Astrocyte of the spinal cord (primary cell): ENCODE measurements around the gene CHAD.

Source experiments
- DNase-seq: peaks from one replicate; pipeline ENCODE4 v3.0.0; 2011; ENCODE audit warnings: low read depth, low spot score
- H3K4me3 ChIP-seq: 2 replicates; pipeline ENCODE4 v1.5.1; 2011; ENCODE audit warnings: low read depth, mild to moderate bottlenecking, low read length, moderate library complexity
- in situ Hi-C: cut with HindIII; loops from 2 replicates; pipeline ENCODE4 v1.10.0; 2017; ENCODE audit warnings: low sequenced_read_pairs
- TF ChIP-seq, protein P1 (sequence below): IDR thresholded peaks from 2 replicates; pipeline ENCODE4 v1.5.1; 2012; ENCODE audit warnings: low read depth, mild to moderate bottlenecking, low read length, inconsistent platforms

The CHAD gene

DNA sequence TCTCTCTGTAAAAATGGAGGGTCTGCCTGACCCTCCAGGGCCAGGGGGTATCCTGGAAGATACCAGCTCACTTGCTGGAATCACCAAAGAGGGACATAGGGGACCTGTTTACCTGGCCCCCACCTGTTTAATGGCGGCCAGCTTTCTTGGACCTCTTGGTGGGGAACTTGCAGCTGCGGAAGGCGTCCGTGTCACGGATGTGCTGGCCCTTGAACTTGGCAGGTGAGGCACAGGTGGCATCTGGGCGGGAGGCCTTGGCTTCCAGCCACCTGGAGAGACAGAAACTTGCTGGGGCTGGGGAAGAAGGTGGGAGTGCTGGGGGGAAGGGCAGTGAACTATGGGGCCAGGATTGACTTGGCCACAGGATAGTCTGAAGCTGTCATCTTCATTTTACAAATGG is 3.5 kb downstream of the CHAD start:
- TF ChIP-seq, protein P1, sequence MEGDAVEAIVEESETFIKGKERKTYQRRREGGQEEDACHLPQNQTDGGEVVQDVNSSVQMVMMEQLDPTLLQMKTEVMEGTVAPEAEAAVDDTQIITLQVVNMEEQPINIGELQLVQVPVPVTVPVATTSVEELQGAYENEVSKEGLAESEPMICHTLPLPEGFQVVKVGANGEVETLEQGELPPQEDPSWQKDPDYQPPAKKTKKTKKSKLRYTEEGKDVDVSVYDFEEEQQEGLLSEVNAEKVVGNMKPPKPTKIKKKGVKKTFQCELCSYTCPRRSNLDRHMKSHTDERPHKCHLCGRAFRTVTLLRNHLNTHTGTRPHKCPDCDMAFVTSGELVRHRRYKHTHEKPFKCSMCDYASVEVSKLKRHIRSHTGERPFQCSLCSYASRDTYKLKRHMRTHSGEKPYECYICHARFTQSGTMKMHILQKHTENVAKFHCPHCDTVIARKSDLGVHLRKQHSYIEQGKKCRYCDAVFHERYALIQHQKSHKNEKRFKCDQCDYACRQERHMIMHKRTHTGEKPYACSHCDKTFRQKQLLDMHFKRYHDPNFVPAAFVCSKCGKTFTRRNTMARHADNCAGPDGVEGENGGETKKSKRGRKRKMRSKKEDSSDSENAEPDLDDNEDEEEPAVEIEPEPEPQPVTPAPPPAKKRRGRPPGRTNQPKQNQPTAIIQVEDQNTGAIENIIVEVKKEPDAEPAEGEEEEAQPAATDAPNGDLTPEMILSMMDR = no peak
- H3K4me3 ChIP-seq = no peak overlapping the region
- in situ Hi-C loops = no loop called here
- DNase-seq = no peak

DNA sequence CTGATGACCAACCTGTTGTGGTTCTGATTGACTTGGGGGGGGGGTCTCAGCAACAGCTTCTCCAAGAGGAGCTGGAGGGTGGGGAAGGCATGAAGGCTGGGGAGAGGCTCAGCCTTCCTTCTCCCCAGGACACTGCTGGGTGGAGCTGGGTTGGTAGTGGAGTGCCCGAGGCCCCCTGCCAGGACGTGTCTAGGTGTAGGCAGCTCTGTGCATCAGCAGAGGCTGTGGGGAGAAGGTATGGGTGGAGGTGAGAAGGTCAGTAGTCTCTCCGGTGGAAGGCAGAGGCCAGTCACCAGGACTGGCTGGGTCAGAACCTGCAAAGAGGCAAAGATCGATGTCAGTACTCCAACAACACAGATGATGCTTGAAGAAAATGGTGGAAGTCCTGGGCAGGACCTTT is 3.9 kb downstream of the CHAD start:
- in situ Hi-C loops = no loop called here
- no peak for DNase-seq
- TF ChIP-seq, protein P1 = no peak
- H3K4me3 ChIP-seq = no peak overlapping the region

DNA sequence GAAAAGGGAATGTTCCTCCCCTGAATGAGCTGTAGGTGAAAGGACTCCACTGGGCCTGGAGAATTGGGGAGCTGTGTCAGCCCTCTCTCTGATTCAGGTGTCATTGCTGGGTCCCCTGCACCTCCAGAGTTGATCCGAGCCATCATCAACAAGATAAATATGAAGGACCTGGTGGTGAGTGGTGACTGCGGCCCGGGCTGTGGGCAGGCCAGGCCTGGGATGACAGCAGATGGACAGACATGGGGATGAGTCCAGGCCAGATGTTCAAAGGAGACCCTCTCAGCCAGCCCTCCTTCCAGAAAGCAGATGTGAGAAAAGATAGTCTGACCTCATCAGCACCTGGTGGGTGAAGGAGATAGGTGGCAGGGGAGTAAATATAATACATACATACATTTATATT is 4.6 kb downstream of the CHAD start:
- TF ChIP-seq, protein P1 = no peak
- in situ Hi-C loops = no loop called here
- H3K4me3 ChIP-seq = no peak overlapping the region
- DNase-seq = no peak

DNA sequence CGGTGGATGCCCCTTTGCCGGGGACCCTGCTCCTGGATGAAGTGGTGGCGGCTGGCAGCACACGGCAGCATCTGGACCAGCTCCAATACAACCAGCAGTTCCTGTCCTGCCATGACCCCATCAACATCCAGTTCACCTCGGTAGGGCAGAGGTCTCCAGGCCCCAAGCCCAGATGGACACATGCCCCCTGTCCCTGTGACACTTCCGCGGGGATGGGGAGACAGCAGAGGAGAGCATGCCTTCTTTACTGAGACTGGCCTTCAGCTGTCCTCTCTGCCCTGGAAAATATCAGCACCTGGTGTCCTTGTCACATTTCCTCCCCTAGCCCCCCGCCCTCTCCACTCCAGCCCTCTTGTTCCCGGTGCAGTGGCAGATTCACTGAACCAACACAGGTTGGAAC is 6.2 kb downstream of the CHAD start:
- no peak for DNase-seq
- H3K4me3 ChIP-seq = no peak overlapping the region
- in situ Hi-C loops = no loop called here
- TF ChIP-seq, protein P1 = no peak

DNA sequence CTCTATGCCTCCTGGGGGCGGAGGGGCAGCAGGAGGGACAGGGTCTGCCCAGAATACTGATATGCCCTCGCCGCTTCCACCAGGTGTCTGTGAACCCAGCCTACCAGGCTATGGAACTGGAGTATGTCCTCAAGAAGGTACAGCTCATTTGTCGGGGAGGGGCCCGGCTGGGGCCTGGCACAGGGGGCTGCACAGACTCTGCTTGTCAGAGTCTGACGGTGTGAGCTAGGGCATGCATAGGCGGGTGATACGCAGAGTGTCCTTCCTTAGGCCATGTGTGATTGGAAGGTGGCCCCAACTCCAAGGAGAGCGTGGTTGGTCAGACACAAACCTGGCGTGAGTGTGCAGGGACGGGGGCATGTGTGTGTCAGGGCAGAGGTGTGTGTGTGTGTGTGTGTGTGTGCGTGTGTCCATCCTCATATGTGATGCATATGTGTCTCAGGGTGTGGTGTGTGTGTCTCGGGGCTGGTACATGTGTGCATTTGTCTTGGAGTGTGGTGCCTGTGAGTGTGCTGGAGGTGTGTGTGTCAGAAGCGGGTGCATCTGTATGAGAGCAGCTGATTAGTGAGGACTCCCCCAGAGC is 7.0 kb downstream of the CHAD start:
- in situ Hi-C loops = no loop called here
- no peak overlapping the region for H3K4me3 ChIP-seq
- DNase-seq = no peak
- TF ChIP-seq, protein P1 = no peak

DNA sequence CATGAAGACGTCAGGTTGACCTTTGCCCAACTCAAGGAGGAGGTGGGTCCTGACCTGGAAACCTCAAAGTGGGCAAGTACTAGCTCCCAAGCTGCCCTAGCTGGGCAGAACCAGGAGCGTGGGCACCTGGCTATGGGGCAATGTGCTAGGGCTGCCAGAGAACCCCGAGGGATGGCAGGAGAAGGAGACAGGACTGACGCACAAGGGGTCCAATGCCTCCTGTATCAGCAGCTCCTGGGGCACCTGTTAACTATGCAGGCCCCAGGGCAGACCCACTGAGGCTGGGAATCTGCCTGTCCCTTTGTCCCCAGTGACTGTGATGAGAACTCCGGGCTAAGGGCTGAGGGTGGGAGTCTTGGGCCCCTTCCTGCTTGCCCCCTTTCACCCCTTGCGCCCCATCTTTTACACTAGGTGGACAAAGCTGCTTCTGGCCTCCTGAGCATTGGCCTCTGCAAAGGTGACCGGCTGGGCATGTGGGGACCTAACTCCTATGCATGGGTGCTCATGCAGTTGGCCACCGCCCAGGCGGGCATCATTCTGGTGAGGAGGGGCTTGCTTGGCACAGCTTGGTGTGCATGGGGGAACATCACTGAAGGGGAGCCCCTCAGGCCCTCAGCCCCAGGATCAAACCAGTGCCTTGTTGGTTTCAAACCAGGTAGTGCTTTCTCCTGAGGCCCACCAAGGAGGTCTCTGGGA is 7.7 kb downstream of the CHAD start:
- in situ Hi-C loops = no loop called here
- DNase-seq = no peak
- TF ChIP-seq, protein P1 = no peak
- H3K4me3 ChIP-seq = no peak overlapping the region
